HCT116 (cell line): Measurements from ENCODE around the gene ZNF169. TPM values are rescaled to one million over a fixed set of nuclear protein-coding genes. Genes with fewer than 3 reads are reported as not detected.
A peak's percentile ranks its signal among the peaks of the same experiment; 100 is the strongest.
"Not testable (repeated sequence)": the region's sequence is repeated elsewhere in the genome, so short reads cannot be mapped to it uniquely, and the experiment has no call there.

Experiments used
- ATAC-seq: fragments of 200-7000 bp; cut with Tn5 transposase; 2 replicates; pipeline ENCODE4 v1.9.1; 2020; ENCODE audit warnings: mild to moderate bottlenecking, moderate library complexity
- BruUV-seq: library from RNA; stranded (reverse); fragments of 400-500 nt; replicated peaks from 2 replicates; lab custom pipeline; 2021; lab: Mats Ljungman, UMichigan
- CTCF ChIA-PET: fragments of 300-600 bp; sonication (Branson Sonifier 250); formaldehyde crosslinking; loops from one replicate; lab custom pipeline; 2021; ENCODE audit warnings: antibody characterized with exemption; lab: Charles Lee
- POLR2A ChIA-PET: fragments of 300-600, 350-600 bp; sonication (Branson Sonifier 250); formaldehyde crosslinking; loops from one replicate; lab custom pipeline; 2021; ENCODE audit warnings: antibody characterized with exemption; lab: Charles Lee
- RAD21 ChIA-PET, 2 experiments: fragments of 300-600 bp; sonication (Branson Sonifier 250); formaldehyde crosslinking; loops; one replicate each; lab custom pipeline; 2023; ENCODE audit warnings: low total read pairs in 2 of 2; ENCODE audit not compliant: uncharacterized antibody in 2 of 2, unreplicated experiment in 2 of 2, low non-redundant PET in 1 of 2; lab: Charles Lee
- DNase-seq: peaks from one replicate; pipeline ENCODE4 v3.0.0-alpha.2; 2010; ENCODE audit warnings: low read depth, low spot score
- H2AFZ ChIP-seq: fragments of 200-600 bp; shearing (Covaris generic), sonication (generic); 2 replicates; pipeline ENCODE4 v1.6.1; 2017; ENCODE audit warnings: low read depth, mixed run types, mixed read lengths, antibody characterized with exemption, low read length; ENCODE audit not compliant: poor library complexity, severe bottlenecking
- H3K27ac ChIP-seq: 2 replicates; pipeline ENCODE4 v1.5.1; 2012; ENCODE audit warnings: low read depth, low read length
- H3K27me3 ChIP-seq: fragments of 200-600 bp; sonication (generic); 2 replicates; pipeline ENCODE4 v1.6.1; 2016; ENCODE audit warnings: mixed run types, low read length, mixed read lengths; ENCODE audit not compliant: insufficient read depth
- H3K36me3 ChIP-seq, 2 experiments: fragments of 200-500 bp in 1 of 2; fragments of 200-600 bp in 1 of 2; sonication (Bioruptor generic) in 1 of 2; sonication (generic) in 1 of 2; 2 replicates each; pipeline versions ENCODE4 v1.5.1 to v1.6.1; 2014 to 2016; ENCODE audit warnings: low read length in 2 of 2, inconsistent platforms in 1 of 2, mixed read lengths in 1 of 2, mixed run types in 1 of 2; ENCODE audit not compliant: insufficient read depth in 2 of 2, control insufficient read depth in 1 of 2
- H3K4me1 ChIP-seq, 2 experiments: fragments of 200-600 bp in 1 of 2; sonication (generic) in 1 of 2; 2 replicates each; pipeline versions ENCODE4 v1.5.1 to v1.6.1; 2012 to 2017; ENCODE audit warnings: low read length in 2 of 2, inconsistent platforms in 1 of 2, mild to moderate bottlenecking in 1 of 2, mixed read lengths in 1 of 2, mixed run types in 1 of 2, moderate library complexity in 1 of 2; ENCODE audit not compliant: insufficient read depth in 2 of 2, control insufficient read depth in 1 of 2
- H3K4me2 ChIP-seq: fragments of 200-600 bp; sonication (generic); 2 replicates; pipeline ENCODE4 v1.6.1; 2017; ENCODE audit warnings: mixed run types, low read length, mixed read lengths
- H3K4me3 ChIP-seq, 2 experiments: fragments of 200-600 bp in 1 of 2; sonication (generic) in 1 of 2; replicated peaks in 1 of 2; 2 replicates each; pipeline ENCODE4 v1.5.1; 2011 to 2016; ENCODE audit warnings: low read length in 2 of 2, control low read depth in 1 of 2, low read depth in 1 of 2, mild to moderate bottlenecking in 1 of 2, mixed read lengths in 1 of 2, mixed run types in 1 of 2
- H3K79me2 ChIP-seq: fragments of 200-600 bp; sonication (generic); 2 replicates; pipeline ENCODE4 v1.6.1; 2017; ENCODE audit warnings: mild to moderate bottlenecking, mixed run types, low read length, moderate library complexity, mixed read lengths; ENCODE audit not compliant: insufficient read depth
- H3K9ac ChIP-seq: fragments of 200-600 bp; sonication (generic); 2 replicates; pipeline ENCODE4 v1.6.1; 2016; ENCODE audit warnings: low read length, mixed read lengths
- H3K9me2 ChIP-seq: fragments of 200-600 bp; sonication (generic), shearing (Covaris generic); 2 replicates; pipeline ENCODE4 v1.6.1; 2017; ENCODE audit warnings: mixed run types, mild to moderate bottlenecking, moderate library complexity; ENCODE audit not compliant: insufficient read depth
- H3K9me3 ChIP-seq, 2 experiments: fragments of 200-500 bp in 1 of 2; fragments of 200-600 bp in 1 of 2; sonication (Bioruptor generic) in 1 of 2; sonication (generic) in 1 of 2; 2 replicates each; pipeline ENCODE4 v1.6.1; 2014 to 2017; ENCODE audit warnings: low read length in 2 of 2, mixed read lengths in 2 of 2, inconsistent platforms in 1 of 2, low read depth in 1 of 2, mild to moderate bottlenecking in 1 of 2, mixed run types in 1 of 2, moderate library complexity in 1 of 2; ENCODE audit not compliant: control insufficient read depth in 1 of 2, insufficient read depth in 1 of 2
- H4K20me1 ChIP-seq: fragments of 200-600 bp; sonication (generic), shearing (Covaris generic); 2 replicates; pipeline ENCODE4 v1.6.1; 2017; ENCODE audit warnings: mixed run types, mild to moderate bottlenecking, moderate library complexity; ENCODE audit not compliant: insufficient read depth
- intact Hi-C: fragments of 100-400 bp; cut with micrococcal nuclease; formaldehyde crosslinking; loops from 2 replicates; pipeline ENCODE4 v1.10.0; 2022
- total RNA-seq: library from RNA; stranded (reverse); gene quantifications from one replicate; pipeline ENCODE4 v1.2.1, GENCODE V29; 2021; ENCODE audit not compliant: unreplicated experiment

Gene ZNF169
- total RNA-seq, 1 experiment from 2014 or later = 5.4 TPM

DNA sequence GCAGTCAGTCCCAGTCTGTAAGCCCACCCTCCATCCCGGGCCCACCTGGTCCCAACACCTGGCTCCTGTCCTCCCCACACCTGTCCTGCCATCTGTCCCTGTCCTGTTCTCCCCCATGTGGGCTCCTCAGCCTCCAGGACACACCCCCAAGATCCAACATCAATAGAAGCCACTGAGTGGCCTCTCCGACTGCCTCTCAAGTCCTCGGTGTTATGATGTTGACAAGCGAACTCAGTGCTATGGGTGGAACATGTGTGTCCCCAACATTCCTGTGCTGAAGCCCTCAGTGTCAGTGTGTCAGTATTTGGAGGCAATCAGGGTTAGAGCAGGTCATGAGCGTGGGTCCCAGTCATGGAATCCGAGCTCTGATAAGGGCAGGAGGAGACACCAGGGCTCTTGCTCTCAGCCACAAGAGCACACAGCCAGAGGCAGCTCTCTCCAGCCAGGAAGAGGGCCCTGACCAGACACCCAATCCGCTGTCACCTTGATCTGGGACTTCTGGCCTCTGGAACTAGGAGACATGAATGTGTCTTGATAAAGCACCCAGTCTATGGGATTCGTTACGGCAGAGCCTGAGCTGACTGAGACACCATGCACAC lies 63.3 kb downstream of the ZNF169 start:
- H3K4me3 ChIP-seq, H3K36me3 ChIP-seq, intact Hi-C loops, H3K9ac ChIP-seq, CTCF ChIA-PET, POLR2A ChIA-PET, H2AFZ ChIP-seq, H3K9me3 ChIP-seq, H3K9me2 ChIP-seq, H3K4me1 ChIP-seq, DNase-seq, RAD21 ChIA-PET, H3K79me2 ChIP-seq, H3K27me3 ChIP-seq, ATAC-seq, H3K4me2 ChIP-seq, H3K27ac ChIP-seq, H4K20me1 ChIP-seq, BruUV-seq: not testable (repeated sequence)

DNA sequence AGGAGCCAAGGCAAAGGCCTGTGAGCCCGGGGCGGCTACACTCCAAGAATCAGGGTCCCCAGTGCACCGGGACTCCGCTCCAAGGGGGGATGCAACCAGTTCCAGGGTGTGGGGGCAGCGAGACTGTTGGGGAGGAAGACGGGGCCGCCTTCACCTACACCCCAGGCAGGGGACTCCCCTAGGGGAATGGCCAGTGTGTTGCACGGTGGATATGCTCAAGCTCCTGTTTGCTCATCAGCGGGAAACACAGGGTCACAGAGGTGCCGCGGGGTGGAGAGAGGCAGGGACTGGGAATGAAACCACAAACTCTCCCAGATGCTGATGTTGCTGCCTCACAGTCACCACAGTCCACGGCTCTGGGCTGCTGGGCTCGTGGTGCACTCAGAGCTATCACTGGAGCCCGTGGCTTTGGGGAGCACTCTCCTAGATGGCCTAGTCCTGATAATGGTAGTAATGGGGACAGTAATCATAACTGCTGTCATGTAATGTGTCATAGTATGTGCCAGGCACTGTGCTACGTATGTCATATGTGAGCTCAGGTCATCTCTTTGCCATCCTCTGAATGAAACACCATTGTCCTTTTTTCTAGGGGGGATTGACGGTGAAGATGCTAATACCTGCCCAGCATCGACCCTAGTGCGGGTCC lies 64.2 kb downstream of the ZNF169 start:
- BruUV-seq, H3K79me2 ChIP-seq, H3K4me1 ChIP-seq, H3K9ac ChIP-seq, H3K36me3 ChIP-seq, H3K9me2 ChIP-seq, CTCF ChIA-PET, H2AFZ ChIP-seq, DNase-seq, H3K27me3 ChIP-seq, POLR2A ChIA-PET, H3K27ac ChIP-seq, H4K20me1 ChIP-seq, H3K4me2 ChIP-seq, H3K9me3 ChIP-seq, RAD21 ChIA-PET, ATAC-seq, intact Hi-C loops, H3K4me3 ChIP-seq: not testable (repeated sequence)

DNA sequence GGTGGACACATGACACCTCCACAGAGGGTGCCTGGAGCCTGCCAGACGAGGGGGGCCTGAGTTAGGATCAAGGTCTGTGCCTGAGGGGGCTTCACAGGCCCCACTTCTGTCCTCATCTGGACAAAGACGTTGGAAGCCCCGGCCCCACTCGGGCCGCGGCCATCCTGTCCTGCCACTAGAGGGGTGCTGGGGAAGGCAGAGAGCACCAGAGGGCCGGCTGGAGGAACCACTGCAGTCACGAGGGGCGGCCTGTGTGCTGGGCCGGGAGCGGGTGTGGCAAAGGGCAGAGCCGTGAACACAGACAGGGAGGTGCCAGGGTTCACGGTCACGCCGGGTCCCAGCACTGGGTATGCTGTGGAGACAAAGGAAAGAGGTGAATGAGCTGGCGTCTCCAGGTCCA lies 66.5 kb downstream of the ZNF169 start:
- H3K4me1 ChIP-seq, H3K36me3 ChIP-seq, H3K27ac ChIP-seq, H3K4me3 ChIP-seq, BruUV-seq, POLR2A ChIA-PET, DNase-seq, H2AFZ ChIP-seq, H3K9me2 ChIP-seq, intact Hi-C loops, H3K9me3 ChIP-seq, H3K27me3 ChIP-seq, RAD21 ChIA-PET, H4K20me1 ChIP-seq, CTCF ChIA-PET, H3K9ac ChIP-seq, H3K79me2 ChIP-seq, H3K4me2 ChIP-seq: not testable (repeated sequence)
- ATAC-seq = peak; percentile 67; the same call in 1 of the 2 replicates

GRCh38 chr9:94328544-94328943 lies 69.4 kb downstream of the ZNF169 start, which contains the start of gene NUTM2F:
Gene NUTM2F, minus strand, starts transcription at chr9:94328644. Its CDS starts 21 bp downstream, at chr9:94328623.
- H3K9me2 ChIP-seq, H3K27ac ChIP-seq, ATAC-seq, H2AFZ ChIP-seq, H3K4me3 ChIP-seq, DNase-seq, H3K9me3 ChIP-seq, BruUV-seq, intact Hi-C loops, H3K4me2 ChIP-seq, POLR2A ChIA-PET, H3K36me3 ChIP-seq, CTCF ChIA-PET, H4K20me1 ChIP-seq, H3K27me3 ChIP-seq, H3K4me1 ChIP-seq, RAD21 ChIA-PET, H3K79me2 ChIP-seq, H3K9ac ChIP-seq: not testable (repeated sequence)
